ENCODE results near the gene RAP1GAP. TPM values are rescaled to one million over a fixed set of nuclear protein-coding genes. Genes with fewer than 3 reads are reported as not detected.

RAP1GAP gene
- polyA plus RNA-seq, 1 donor from 2014 or later: 9.8 TPM

DNA sequence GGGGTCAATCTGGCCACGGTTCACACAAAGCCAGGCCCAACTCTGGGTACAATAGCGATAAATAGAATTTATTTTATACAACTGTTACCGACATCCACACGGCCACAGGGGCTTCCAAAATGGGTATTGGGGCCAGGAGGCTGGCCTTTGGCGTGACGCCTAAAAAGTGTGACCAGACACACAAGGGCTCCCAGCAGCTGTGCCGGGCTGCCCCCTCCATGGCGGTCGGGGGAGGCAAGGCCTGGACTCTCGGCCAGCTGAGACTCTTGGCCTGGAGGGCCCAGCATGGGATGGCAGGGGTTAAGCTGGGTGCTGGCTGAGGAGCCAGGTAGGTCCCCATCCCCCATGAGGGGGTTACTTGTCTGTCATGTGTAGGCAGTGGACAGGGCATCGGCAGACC is 73.0 kb downstream of the RAP1GAP start:
- H3K79me2 ChIP-seq (replicated peaks; ENCODE audit: insufficient read depth, low read length): no peaks in the 10 kb centered on the region
- TF ChIP-seq, protein P1, sequence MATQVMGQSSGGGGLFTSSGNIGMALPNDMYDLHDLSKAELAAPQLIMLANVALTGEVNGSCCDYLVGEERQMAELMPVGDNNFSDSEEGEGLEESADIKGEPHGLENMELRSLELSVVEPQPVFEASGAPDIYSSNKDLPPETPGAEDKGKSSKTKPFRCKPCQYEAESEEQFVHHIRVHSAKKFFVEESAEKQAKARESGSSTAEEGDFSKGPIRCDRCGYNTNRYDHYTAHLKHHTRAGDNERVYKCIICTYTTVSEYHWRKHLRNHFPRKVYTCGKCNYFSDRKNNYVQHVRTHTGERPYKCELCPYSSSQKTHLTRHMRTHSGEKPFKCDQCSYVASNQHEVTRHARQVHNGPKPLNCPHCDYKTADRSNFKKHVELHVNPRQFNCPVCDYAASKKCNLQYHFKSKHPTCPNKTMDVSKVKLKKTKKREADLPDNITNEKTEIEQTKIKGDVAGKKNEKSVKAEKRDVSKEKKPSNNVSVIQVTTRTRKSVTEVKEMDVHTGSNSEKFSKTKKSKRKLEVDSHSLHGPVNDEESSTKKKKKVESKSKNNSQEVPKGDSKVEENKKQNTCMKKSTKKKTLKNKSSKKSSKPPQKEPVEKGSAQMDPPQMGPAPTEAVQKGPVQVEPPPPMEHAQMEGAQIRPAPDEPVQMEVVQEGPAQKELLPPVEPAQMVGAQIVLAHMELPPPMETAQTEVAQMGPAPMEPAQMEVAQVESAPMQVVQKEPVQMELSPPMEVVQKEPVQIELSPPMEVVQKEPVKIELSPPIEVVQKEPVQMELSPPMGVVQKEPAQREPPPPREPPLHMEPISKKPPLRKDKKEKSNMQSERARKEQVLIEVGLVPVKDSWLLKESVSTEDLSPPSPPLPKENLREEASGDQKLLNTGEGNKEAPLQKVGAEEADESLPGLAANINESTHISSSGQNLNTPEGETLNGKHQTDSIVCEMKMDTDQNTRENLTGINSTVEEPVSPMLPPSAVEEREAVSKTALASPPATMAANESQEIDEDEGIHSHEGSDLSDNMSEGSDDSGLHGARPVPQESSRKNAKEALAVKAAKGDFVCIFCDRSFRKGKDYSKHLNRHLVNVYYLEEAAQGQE (IDR thresholded peaks at IDR 0.05; ENCODE audit: borderline replicate concordance): no peak
- TF ChIP-seq TAF1 (IDR thresholded peaks at IDR 0.05; ENCODE audit: low read depth) (no peak), MXI1 (conservative IDR thresholded peaks at IDR 0.05; ENCODE audit: poor library complexity, severe bottlenecking) (no peak)
- no peaks in the 10 kb centered on the region for H3K27me3 ChIP-seq (ENCODE audit: insufficient read depth, low read depth, low read length)
- H3K9ac ChIP-seq (ENCODE audit: low read length): no peak overlapping the region
- no peak overlapping the region for H3K27ac ChIP-seq (ENCODE audit: low read length)
- no peaks in the 10 kb centered on the region for H4K20me1 ChIP-seq (ENCODE audit: insufficient read depth)
- H3K9me2 ChIP-seq (ENCODE audit: insufficient read depth, low read length): no peaks in the 10 kb centered on the region
- H3K4me3 ChIP-seq (ENCODE audit: low read length): no peak overlapping the region
- no peaks in the 10 kb centered on the region for H3K9me3 ChIP-seq (ENCODE audit: low read length)
- H3K4me2 ChIP-seq (ENCODE audit: low read length): no peak overlapping the region
- H3K36me3 ChIP-seq (ENCODE audit: insufficient read depth, low read length): no peaks in the 10 kb centered on the region
- H2AFZ ChIP-seq (ENCODE audit: low read depth, low read length): no peak overlapping the region
- H3F3A ChIP-seq (ENCODE audit: insufficient read depth, low read length, poor library complexity, severe bottlenecking): no peaks in the 10 kb centered on the region

DNA sequence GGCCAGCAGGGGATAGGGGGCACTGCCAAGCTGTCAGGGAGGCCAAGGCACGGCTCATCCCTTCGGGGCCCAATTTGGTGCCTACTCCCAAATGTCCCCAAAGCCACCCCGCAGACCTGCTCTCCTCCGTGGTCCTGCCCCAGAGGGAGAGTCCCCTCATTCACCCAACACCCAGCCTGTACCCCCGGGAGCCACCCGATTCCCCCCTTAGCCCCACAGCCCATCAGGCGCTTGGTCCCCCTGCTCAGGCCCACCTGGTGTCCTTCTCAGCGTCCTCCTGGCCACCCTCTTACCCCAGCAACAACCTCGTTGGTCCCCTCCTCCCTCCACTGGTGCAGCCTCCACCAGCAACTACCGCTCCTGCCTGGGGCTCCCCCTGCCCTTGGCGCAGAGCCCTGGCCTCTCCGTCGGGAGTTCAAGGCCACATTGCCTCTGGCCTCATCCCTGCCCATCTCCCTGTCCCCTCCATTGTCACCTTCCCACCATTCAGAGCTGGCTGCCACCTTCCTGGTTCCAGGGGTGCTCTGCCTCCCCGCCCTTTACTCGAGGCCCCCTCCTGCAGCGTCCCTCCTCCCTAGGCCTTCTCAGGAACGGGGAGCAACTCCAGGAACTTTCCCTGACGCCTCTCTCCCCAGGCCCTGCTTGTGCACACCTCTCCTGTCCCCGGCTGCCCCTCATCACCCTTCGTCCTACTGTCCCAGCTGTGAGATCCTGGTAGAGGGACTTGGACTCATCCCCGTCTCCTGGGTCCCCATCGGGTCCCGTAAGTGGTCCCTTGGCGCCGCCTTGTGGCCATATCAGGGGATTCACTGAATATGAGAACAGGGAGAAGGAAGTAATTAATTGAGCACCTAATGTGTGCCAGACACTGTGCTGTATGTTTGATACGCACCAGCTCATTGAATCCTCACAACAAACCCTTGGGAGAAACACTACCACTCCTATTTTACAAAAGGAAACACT is 73.9 kb downstream of the RAP1GAP start:
- no peaks in the 10 kb centered on the region for H3K79me2 ChIP-seq (replicated peaks; ENCODE audit: insufficient read depth, low read length)
- no peaks in the 10 kb centered on the region for H3K36me3 ChIP-seq (ENCODE audit: insufficient read depth, low read length)
- H2AFZ ChIP-seq (ENCODE audit: low read depth, low read length): no peak overlapping the region
- no peaks in the 10 kb centered on the region for H3K27me3 ChIP-seq (ENCODE audit: insufficient read depth, low read depth, low read length)
- no peaks in the 10 kb centered on the region for H3F3A ChIP-seq (ENCODE audit: insufficient read depth, low read length, poor library complexity, severe bottlenecking)
- no peak overlapping the region for H3K27ac ChIP-seq (ENCODE audit: low read length)
- TF ChIP-seq RAD21 (conservative IDR thresholded peaks at IDR 0.05) (peak; percentile 47), SMC3 (conservative IDR thresholded peaks at IDR 0.05; ENCODE audit: poor library complexity) (peak; percentile 58), EP300 (conservative IDR thresholded peaks at IDR 0.05; ENCODE audit: poor library complexity, severe bottlenecking) (no peak)
- TF ChIP-seq, protein P2, sequence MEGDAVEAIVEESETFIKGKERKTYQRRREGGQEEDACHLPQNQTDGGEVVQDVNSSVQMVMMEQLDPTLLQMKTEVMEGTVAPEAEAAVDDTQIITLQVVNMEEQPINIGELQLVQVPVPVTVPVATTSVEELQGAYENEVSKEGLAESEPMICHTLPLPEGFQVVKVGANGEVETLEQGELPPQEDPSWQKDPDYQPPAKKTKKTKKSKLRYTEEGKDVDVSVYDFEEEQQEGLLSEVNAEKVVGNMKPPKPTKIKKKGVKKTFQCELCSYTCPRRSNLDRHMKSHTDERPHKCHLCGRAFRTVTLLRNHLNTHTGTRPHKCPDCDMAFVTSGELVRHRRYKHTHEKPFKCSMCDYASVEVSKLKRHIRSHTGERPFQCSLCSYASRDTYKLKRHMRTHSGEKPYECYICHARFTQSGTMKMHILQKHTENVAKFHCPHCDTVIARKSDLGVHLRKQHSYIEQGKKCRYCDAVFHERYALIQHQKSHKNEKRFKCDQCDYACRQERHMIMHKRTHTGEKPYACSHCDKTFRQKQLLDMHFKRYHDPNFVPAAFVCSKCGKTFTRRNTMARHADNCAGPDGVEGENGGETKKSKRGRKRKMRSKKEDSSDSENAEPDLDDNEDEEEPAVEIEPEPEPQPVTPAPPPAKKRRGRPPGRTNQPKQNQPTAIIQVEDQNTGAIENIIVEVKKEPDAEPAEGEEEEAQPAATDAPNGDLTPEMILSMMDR (IDR thresholded peaks at IDR 0.05; ENCODE audit: poor library complexity, severe bottlenecking): peak; percentile 48
- TF ChIP-seq, protein P1 (IDR thresholded peaks at IDR 0.05; ENCODE audit: borderline replicate concordance): no peak
- H3K4me3 ChIP-seq (ENCODE audit: low read length): no peak overlapping the region
- no peaks in the 10 kb centered on the region for H3K9me3 ChIP-seq (ENCODE audit: low read length)
- no peak overlapping the region for H3K4me2 ChIP-seq (ENCODE audit: low read length)
- H3K9me2 ChIP-seq (ENCODE audit: insufficient read depth, low read length): no peaks in the 10 kb centered on the region
- no peak overlapping the region for H3K9ac ChIP-seq (ENCODE audit: low read length)
- no peaks in the 10 kb centered on the region for H4K20me1 ChIP-seq (ENCODE audit: insufficient read depth)

Data from neural cell (in vitro differentiated cells).